H1 (cell line): ENCODE data around the gene AP2A2.

ENCODE experiments used
- BRCA1 ChIP-seq: IDR thresholded peaks from 2 replicates; pipeline ENCODE4 v1.6.1; 2012; ENCODE audit warnings: low read depth, low read length, improper control_type of control experiment
- CEBPB ChIP-seq: IDR thresholded peaks from 2 replicates; pipeline ENCODE4 v1.6.1; 2012; ENCODE audit warnings: low read depth, low read length
- CREB1 ChIP-seq: IDR thresholded peaks from 2 replicates; pipeline ENCODE4 v1.6.1; 2012; ENCODE audit warnings: inconsistent platforms
- CTCF ChIP-seq, 3 experiments: IDR thresholded peaks; 1 replicate in 2 of 3; 2 replicates in 1 of 3; pipeline versions ENCODE4 v1.5.1 to v1.6.1; 2011; ENCODE audit warnings: low read length in 3 of 3, mild to moderate bottlenecking in 3 of 3, inconsistent platforms in 2 of 3, low read depth in 1 of 3, moderate library complexity in 1 of 3; ENCODE audit not compliant: insufficient read depth in 1 of 3; ENCODE audit errors: control extremely low read depth in 1 of 3
- EZH2 ChIP-seq: fragments of 200-600 bp; sonication (generic); IDR thresholded peaks from 2 replicates; pipeline ENCODE4 v1.7.1; 2012; ENCODE audit warnings: low read depth, mild to moderate bottlenecking, moderate library complexity, low read length, inconsistent platforms; ENCODE audit not compliant: severe bottlenecking
- FOSL1 ChIP-seq: IDR thresholded peaks from 2 replicates; pipeline ENCODE4 v1.6.1; 2011; ENCODE audit warnings: mild to moderate bottlenecking, low read depth, low read length, moderate library complexity; ENCODE audit not compliant: insufficient read depth
- KDM1A ChIP-seq: fragments of 200-600, 300-600 bp; sonication (generic); IDR thresholded peaks from 2 replicates; pipeline ENCODE4 v1.7.1; 2016; ENCODE audit warnings: mild to moderate bottlenecking, low read length, borderline replicate concordance
- MAFK ChIP-seq: IDR thresholded peaks from 2 replicates; pipeline ENCODE4 v1.6.1; 2012; ENCODE audit warnings: low read depth, mild to moderate bottlenecking, improper control_type of control experiment, low read length
- RAD21 ChIP-seq, 2 experiments: IDR thresholded peaks in 1 of 2; conservative IDR thresholded peaks in 1 of 2; 2 replicates each; pipeline ENCODE4 v1.6.1; 2011; ENCODE audit warnings: low read depth in 2 of 2, low read length in 2 of 2, improper control_type of control experiment in 1 of 2, inconsistent platforms in 1 of 2, mild to moderate bottlenecking in 1 of 2, moderate library complexity in 1 of 2
- RFX5 ChIP-seq: IDR thresholded peaks from 2 replicates; pipeline ENCODE4 v1.6.1; 2011; ENCODE audit warnings: low read depth, low read length, improper control_type of control experiment, borderline replicate concordance
- SIN3A ChIP-seq, 2 experiments: IDR thresholded peaks in 1 of 2; conservative IDR thresholded peaks in 1 of 2; 2 replicates each; pipeline ENCODE4 v1.6.1; 2011 to 2012; ENCODE audit warnings: low read length in 2 of 2, improper control_type of control experiment in 1 of 2, low read depth in 1 of 2, mild to moderate bottlenecking in 1 of 2
- SP2 ChIP-seq: IDR thresholded peaks from 2 replicates; pipeline ENCODE4 v1.6.1; 2012; ENCODE audit warnings: mild to moderate bottlenecking, low read length, inconsistent platforms
- YY1 ChIP-seq: IDR thresholded peaks from 2 replicates; pipeline ENCODE4 v1.6.1; 2011; ENCODE audit warnings: low read depth, mild to moderate bottlenecking, low read length
- TF ChIP-seq, protein P1 (sequence below): IDR thresholded peaks from 2 replicates; pipeline ENCODE4 v1.6.1; 2011; ENCODE audit warnings: low read length, improper control_type of control experiment

GRCh38 chr11:951507-951906 is 25.8 kb downstream of the AP2A2 start:
- TF ChIP-seq CREB1 (no peak), CEBPB (no peak), CTCF (IDR thresholded peaks at IDR 0.05; ENCODE audit: control extremely low read depth in 1 of 3, insufficient read depth in 1 of 3, low read depth in 1 of 3, low read length in 3 of 3) (no peak), BRCA1 (no peak), YY1 (no peak), EZH2 (no peak), RFX5 (no peak), SIN3A (conservative IDR thresholded peaks at IDR 0.05 in 1 of 2, IDR thresholded peaks at IDR 0.05 in 1 of 2; ENCODE audit: low read depth in 1 of 2, low read length in 2 of 2) (no peak), MAFK (no peak), RAD21 (IDR thresholded peaks at IDR 0.05 in 1 of 2, conservative IDR thresholded peaks at IDR 0.05 in 1 of 2; ENCODE audit: low read depth in 2 of 2, low read length in 2 of 2) (no peak), KDM1A (no peak), SP2 (no peak), FOSL1 (no peak)
- TF ChIP-seq, protein P1, sequence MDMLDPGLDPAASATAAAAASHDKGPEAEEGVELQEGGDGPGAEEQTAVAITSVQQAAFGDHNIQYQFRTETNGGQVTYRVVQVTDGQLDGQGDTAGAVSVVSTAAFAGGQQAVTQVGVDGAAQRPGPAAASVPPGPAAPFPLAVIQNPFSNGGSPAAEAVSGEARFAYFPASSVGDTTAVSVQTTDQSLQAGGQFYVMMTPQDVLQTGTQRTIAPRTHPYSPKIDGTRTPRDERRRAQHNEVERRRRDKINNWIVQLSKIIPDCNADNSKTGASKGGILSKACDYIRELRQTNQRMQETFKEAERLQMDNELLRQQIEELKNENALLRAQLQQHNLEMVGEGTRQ: no peak
